ENCODE results near the gene HOXA5.

DNA sequence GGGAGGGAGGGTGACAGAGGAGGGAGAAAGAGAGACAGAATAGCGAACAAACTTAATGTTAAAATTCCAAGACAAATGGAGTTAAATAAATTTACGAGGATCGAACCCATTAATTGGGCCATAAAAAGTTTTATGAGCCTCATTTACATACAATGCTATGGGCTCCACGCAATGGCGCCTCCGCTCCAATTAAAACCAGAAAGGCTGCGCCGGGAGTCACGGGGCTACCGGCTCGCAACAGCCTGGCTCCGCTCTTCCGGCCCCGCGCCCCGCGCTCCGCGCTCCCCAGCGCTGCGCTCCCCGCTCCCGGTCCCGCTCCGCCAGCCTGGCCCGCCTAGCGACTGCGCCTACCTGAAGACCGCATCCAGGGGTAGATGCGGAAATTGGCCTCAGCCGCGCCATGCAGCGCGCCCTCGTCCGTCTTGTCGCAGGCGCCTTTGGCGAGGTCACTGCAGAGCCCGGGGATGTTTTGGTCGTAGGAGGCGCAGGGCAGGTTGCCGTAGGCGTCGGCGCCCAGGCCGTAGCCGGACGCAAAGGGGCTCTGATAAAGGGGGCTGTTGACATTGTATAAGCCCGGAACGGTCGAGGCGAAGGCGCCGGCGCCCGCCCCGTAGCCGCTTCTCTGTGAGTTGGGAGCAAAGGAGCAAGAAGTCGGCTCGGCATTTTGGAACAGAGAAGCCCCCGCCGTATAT, 12.5 kb upstream of the HOXA5 start:
- TF ChIP-seq, protein P1, sequence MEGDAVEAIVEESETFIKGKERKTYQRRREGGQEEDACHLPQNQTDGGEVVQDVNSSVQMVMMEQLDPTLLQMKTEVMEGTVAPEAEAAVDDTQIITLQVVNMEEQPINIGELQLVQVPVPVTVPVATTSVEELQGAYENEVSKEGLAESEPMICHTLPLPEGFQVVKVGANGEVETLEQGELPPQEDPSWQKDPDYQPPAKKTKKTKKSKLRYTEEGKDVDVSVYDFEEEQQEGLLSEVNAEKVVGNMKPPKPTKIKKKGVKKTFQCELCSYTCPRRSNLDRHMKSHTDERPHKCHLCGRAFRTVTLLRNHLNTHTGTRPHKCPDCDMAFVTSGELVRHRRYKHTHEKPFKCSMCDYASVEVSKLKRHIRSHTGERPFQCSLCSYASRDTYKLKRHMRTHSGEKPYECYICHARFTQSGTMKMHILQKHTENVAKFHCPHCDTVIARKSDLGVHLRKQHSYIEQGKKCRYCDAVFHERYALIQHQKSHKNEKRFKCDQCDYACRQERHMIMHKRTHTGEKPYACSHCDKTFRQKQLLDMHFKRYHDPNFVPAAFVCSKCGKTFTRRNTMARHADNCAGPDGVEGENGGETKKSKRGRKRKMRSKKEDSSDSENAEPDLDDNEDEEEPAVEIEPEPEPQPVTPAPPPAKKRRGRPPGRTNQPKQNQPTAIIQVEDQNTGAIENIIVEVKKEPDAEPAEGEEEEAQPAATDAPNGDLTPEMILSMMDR (IDR thresholded peaks at IDR 0.05; ENCODE audit: low read length) = no peak
- no peak for TF ChIP-seq EZH2 (optimal IDR thresholded peaks at IDR 0.05; ENCODE audit: low read depth, low read length)

All from MM.1S (cell line).